NCI-H2171 treated with DMSO at 0.1 percent for 48 hours (cell line): ENCODE measurements around the gene CLDN2.

ENCODE experiments used
- DNase-seq: peaks from one replicate; lab custom pipeline; 2025; lab: John Stamatoyannopoulos, UW

The CLDN2 gene

GRCh38 chrX:106927023-106927422 lies 6.8 kb downstream of the CLDN2 start:
- no peak for DNase-seq

GRCh38 chrX:106927700-106928099 lies 7.5 kb downstream of the CLDN2 start:
- DNase-seq = no peak

GRCh38 chrX:106928227-106928626 lies 8.0 kb downstream of the CLDN2 start:
- DNase-seq = no peak

GRCh38 chrX:106931831-106932491 lies 11.8 kb downstream of the CLDN2 start:
- no peak for DNase-seq

- no peak for DNase-seq
Measured at GRCh38 chrX:106932492-106932923, 12.3 kb downstream of the CLDN2 start.

GRCh38 chrX:106932960-106933537 lies 12.8 kb downstream of the CLDN2 start:
- no peak for DNase-seq

GRCh38 chrX:106933538-106933961 lies 13.3 kb downstream of the CLDN2 start:
- no peak for DNase-seq

- DNase-seq = no peak
Measured at GRCh38 chrX:106935175-106935574, 15.0 kb downstream of the CLDN2 start.

- DNase-seq = no peak
Measured at GRCh38 chrX:106936246-106936645, 16.0 kb downstream of the CLDN2 start.

GRCh38 chrX:106939566-106939965 lies 19.4 kb downstream of the CLDN2 start:
- no peak for DNase-seq

- no peak for DNase-seq
Measured at GRCh38 chrX:106940068-106940467, 19.9 kb downstream of the CLDN2 start.

GRCh38 chrX:106946464-106946863 lies 26.3 kb downstream of the CLDN2 start:
- DNase-seq = no peak

GRCh38 chrX:106948641-106949040 lies 28.4 kb downstream of the CLDN2 start:
- DNase-seq = no peak

GRCh38 chrX:106949366-106949765 lies 29.2 kb downstream of the CLDN2 start:
- DNase-seq = no peak

- no peak for DNase-seq
Measured at GRCh38 chrX:106950381-106950780, 30.2 kb downstream of the CLDN2 start.

- DNase-seq = no peak
Measured at GRCh38 chrX:106951230-106951629, 31.0 kb downstream of the CLDN2 start.

- DNase-seq = no peak
Measured at GRCh38 chrX:106952089-106952488, 31.9 kb downstream of the CLDN2 start.

GRCh38 chrX:106952538-106952937 lies 32.3 kb downstream of the CLDN2 start:
- no peak for DNase-seq

- DNase-seq = no peak
Measured at GRCh38 chrX:106952988-106953387, 32.8 kb downstream of the CLDN2 start.

GRCh38 chrX:106954041-106954440 lies 33.8 kb downstream of the CLDN2 start:
- DNase-seq = no peak

- no peak for DNase-seq
Measured at GRCh38 chrX:106955004-106955772, 35.0 kb downstream of the CLDN2 start.

GRCh38 chrX:106957856-106958255 lies 37.7 kb downstream of the CLDN2 start:
- DNase-seq = no peak

GRCh38 chrX:106959901-106960300 lies 39.7 kb downstream of the CLDN2 start:
- DNase-seq = no peak
